GM23338 (cell line): ENCODE measurements around the gene SDHB.

Experiments
- EZH2 ChIP-seq: fragments of 200-600 bp; sonication (generic); IDR thresholded peaks from one replicate; pipeline ENCODE4 v1.8.0; 2017; ENCODE audit warnings: antibody characterized with exemption, mild to moderate bottlenecking, low read depth; ENCODE audit not compliant: unreplicated experiment
- EZH2phosphoT487 ChIP-seq: fragments of 200-600 bp; sonication (generic); IDR thresholded peaks from one replicate; pipeline ENCODE4 v1.8.1; 2018; ENCODE audit warnings: antibody characterized with exemption; ENCODE audit not compliant: unreplicated experiment
- JUNB ChIP-seq: IDR thresholded peaks from one replicate; pipeline ENCODE4 v1.6.1; 2016; ENCODE audit warnings: antibody characterized with exemption; ENCODE audit not compliant: unreplicated experiment
- TF ChIP-seq, protein P1 (sequence below), 2 experiments: fragments of 200-600 bp in 1 of 2; sonication (generic) in 1 of 2; conservative IDR thresholded peaks; 2 replicates each; pipeline versions ENCODE4 v1.5.1 to v1.6.1; 2016 to 2017; ENCODE audit warnings: antibody characterized with exemption in 2 of 2, low read depth in 2 of 2, mild to moderate bottlenecking in 2 of 2, moderate library complexity in 1 of 2
- TF ChIP-seq, protein P2 (sequence below): IDR thresholded peaks from one replicate; pipeline ENCODE4 v1.6.1; 2018; ENCODE audit warnings: antibody characterized with exemption; ENCODE audit not compliant: unreplicated experiment

DNA sequence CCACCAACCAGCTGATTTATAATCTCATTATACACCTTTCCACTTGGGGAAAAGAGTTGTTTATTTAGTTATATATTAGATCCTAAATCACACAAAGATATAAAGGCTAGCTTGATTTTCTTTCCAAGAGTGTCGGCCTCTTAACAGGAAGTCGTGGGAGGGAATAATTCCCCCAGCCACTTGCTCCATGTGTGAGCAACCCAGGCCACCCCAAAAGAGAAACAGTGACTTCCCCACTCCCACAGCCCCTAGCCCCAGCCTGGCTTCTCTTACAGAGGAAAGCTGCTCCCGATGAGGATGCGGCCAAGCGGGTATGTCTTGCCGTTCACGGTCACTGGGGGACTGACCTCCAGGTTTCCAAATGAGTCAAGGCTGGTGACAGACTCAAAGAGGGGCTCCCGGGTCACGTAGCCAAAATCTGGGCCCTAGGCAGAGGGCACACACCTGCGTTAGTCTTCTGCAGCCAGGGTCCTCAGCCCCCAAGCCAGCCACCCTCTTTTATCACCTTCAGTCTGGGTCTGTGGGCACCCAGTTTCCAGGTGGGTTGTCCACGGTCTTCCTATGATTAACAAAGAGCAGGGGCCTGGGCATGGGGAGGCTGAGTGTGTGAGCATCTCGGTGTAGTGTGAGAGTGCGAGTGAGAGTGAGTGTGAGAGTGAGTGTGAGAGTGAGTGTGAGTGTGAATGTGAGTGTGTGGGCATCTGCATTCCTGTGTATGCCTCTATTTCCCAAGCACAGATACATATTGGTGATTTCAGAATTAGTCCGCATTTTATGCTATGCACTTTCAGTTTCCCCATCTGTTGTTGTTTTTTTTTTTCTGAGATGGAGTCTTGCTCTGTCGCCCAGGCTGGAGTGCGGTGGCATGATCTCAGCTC, 25.4 kb upstream of the SDHB start:
- TF ChIP-seq, protein P1, sequence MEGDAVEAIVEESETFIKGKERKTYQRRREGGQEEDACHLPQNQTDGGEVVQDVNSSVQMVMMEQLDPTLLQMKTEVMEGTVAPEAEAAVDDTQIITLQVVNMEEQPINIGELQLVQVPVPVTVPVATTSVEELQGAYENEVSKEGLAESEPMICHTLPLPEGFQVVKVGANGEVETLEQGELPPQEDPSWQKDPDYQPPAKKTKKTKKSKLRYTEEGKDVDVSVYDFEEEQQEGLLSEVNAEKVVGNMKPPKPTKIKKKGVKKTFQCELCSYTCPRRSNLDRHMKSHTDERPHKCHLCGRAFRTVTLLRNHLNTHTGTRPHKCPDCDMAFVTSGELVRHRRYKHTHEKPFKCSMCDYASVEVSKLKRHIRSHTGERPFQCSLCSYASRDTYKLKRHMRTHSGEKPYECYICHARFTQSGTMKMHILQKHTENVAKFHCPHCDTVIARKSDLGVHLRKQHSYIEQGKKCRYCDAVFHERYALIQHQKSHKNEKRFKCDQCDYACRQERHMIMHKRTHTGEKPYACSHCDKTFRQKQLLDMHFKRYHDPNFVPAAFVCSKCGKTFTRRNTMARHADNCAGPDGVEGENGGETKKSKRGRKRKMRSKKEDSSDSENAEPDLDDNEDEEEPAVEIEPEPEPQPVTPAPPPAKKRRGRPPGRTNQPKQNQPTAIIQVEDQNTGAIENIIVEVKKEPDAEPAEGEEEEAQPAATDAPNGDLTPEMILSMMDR (conservative IDR thresholded peaks at IDR 0.05; ENCODE audit: low read depth in 2 of 2): no peak
- TF ChIP-seq, protein P2, sequence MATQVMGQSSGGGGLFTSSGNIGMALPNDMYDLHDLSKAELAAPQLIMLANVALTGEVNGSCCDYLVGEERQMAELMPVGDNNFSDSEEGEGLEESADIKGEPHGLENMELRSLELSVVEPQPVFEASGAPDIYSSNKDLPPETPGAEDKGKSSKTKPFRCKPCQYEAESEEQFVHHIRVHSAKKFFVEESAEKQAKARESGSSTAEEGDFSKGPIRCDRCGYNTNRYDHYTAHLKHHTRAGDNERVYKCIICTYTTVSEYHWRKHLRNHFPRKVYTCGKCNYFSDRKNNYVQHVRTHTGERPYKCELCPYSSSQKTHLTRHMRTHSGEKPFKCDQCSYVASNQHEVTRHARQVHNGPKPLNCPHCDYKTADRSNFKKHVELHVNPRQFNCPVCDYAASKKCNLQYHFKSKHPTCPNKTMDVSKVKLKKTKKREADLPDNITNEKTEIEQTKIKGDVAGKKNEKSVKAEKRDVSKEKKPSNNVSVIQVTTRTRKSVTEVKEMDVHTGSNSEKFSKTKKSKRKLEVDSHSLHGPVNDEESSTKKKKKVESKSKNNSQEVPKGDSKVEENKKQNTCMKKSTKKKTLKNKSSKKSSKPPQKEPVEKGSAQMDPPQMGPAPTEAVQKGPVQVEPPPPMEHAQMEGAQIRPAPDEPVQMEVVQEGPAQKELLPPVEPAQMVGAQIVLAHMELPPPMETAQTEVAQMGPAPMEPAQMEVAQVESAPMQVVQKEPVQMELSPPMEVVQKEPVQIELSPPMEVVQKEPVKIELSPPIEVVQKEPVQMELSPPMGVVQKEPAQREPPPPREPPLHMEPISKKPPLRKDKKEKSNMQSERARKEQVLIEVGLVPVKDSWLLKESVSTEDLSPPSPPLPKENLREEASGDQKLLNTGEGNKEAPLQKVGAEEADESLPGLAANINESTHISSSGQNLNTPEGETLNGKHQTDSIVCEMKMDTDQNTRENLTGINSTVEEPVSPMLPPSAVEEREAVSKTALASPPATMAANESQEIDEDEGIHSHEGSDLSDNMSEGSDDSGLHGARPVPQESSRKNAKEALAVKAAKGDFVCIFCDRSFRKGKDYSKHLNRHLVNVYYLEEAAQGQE: no peak
- TF ChIP-seq EZH2phosphoT487: no peak
- no peak for TF ChIP-seq JUNB
- no peak for TF ChIP-seq EZH2
